DOHH2 (cell line): Measurements from ENCODE around the gene HDAC4.

Experiments used
- H3F3A ChIP-seq: fragments of 200-600 bp; sonication (generic), shearing (Covaris generic); 2 replicates; pipeline ENCODE4 v1.6.0; 2016; ENCODE audit warnings: antibody characterized with exemption, mild to moderate bottlenecking; ENCODE audit not compliant: control insufficient read depth, insufficient read depth
- H3K27ac ChIP-seq: fragments of 200-600 bp; sonication (generic); 2 replicates; pipeline ENCODE4 v1.5.1; 2014; ENCODE audit warnings: low read depth, mild to moderate bottlenecking, low read length, moderate library complexity
- H3K27me3 ChIP-seq: fragments of 200-600 bp; sonication (generic); 2 replicates; pipeline ENCODE4 v1.6.1; 2014; ENCODE audit warnings: mild to moderate bottlenecking, low read length, mixed read lengths; ENCODE audit not compliant: control insufficient read depth
- H3K36me3 ChIP-seq: fragments of 200-600 bp; sonication (generic); 2 replicates; pipeline ENCODE4 v1.6.1; 2014; ENCODE audit warnings: mild to moderate bottlenecking, low read length, moderate library complexity, mixed read lengths; ENCODE audit not compliant: control insufficient read depth
- H3K4me1 ChIP-seq: fragments of 200-600 bp; sonication (generic); 2 replicates; pipeline ENCODE4 v1.6.1; 2014; ENCODE audit warnings: mild to moderate bottlenecking, low read length, mixed read lengths; ENCODE audit not compliant: control insufficient read depth
- H3K4me2 ChIP-seq: fragments of 200-600 bp; sonication (generic); 2 replicates; pipeline ENCODE4 v1.6.0; 2014; ENCODE audit warnings: mild to moderate bottlenecking, low read length, moderate library complexity
- H3K4me3 ChIP-seq: fragments of 200-600 bp; sonication (generic); 2 replicates; pipeline ENCODE4 v1.5.1; 2014; ENCODE audit warnings: mild to moderate bottlenecking, low read length, mixed read lengths
- H3K79me2 ChIP-seq: fragments of 200-600 bp; sonication (generic); 2 replicates; pipeline ENCODE4 v1.6.1; 2014; ENCODE audit warnings: mild to moderate bottlenecking, low read length, mixed read lengths; ENCODE audit not compliant: control insufficient read depth
- H3K9me2 ChIP-seq: fragments of 200-600 bp; sonication (generic); replicated peaks from 2 replicates; pipeline ENCODE4 v1.6.1; 2014; ENCODE audit warnings: mild to moderate bottlenecking, low read length, mixed read lengths; ENCODE audit not compliant: control insufficient read depth
- H3K9me3 ChIP-seq: fragments of 200-600 bp; sonication (generic); 2 replicates; pipeline ENCODE4 v1.6.1; 2014; ENCODE audit warnings: antibody characterized with exemption, low read length, mixed read lengths; ENCODE audit not compliant: control insufficient read depth, insufficient read depth
- H4K20me1 ChIP-seq: fragments of 200-600 bp; sonication (generic); 2 replicates; pipeline ENCODE4 v1.6.0; 2014; ENCODE audit warnings: low read depth, mild to moderate bottlenecking, antibody characterized with exemption, low read length, moderate library complexity; ENCODE audit not compliant: control insufficient read depth, insufficient read depth
- EZH2phosphoT487 ChIP-seq: fragments of 200-600 bp; sonication (generic); IDR thresholded peaks from 2 replicates; pipeline ENCODE4 v1.6.1; 2017; ENCODE audit warnings: borderline replicate concordance, mild to moderate bottlenecking, antibody characterized with exemption, low read length, moderate library complexity, mixed read lengths
- TF ChIP-seq, protein P1 (sequence below): fragments of 200-600 bp; sonication (generic); IDR thresholded peaks from one replicate; pipeline ENCODE4 v1.5.1; 2014; ENCODE audit warnings: antibody characterized with exemption, mild to moderate bottlenecking, low read depth, low read length; ENCODE audit not compliant: poor library complexity, severe bottlenecking

HDAC4 gene

DNA sequence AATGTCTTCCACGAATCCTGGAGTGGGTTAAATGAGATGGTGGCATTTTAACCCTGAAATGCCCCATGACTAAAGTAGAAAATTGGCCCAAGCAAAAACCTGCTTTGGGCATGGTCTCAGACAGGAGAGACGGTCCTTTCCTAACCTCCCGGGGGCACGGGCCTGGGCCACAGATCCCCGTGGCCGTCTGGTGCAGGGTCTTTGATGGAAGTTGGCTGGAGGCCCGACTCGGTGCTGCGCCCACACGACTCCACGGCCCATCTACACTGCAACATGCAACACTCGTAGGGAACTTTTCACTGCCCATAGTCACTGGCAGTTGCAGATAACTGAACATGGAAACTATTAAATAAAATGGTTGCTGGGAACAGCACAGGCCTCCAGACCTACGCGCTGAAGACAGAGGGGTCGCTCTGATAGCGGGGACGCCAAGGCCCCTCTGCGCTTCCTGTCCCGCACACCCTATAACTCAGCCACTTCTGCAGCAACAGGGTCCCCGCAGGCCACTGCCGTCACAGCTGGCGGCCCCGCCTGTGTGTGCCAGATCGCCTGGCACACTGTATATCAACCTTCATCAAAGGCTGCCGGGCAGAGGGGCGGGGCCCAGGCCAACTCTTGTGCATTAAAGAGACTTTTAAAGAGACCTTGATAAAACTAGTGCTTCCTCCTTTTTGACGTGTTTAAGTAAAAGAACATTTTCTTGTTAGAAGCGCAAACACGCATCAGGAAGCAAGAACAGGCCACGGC lies 338.8 kb downstream of the HDAC4 start:
- Histone ChIP-seq H3K36me3 (no peaks in the 10 kb centered on the region), H3K27ac (no peak overlapping the region), H3K9me3 (no peaks in the 10 kb centered on the region), H3F3A (no peaks in the 10 kb centered on the region), H3K79me2 (no peaks in the 10 kb centered on the region), H4K20me1 (no peaks in the 10 kb centered on the region), H3K4me1 (no peaks in the 10 kb centered on the region), H3K9me2 (no peaks in the 10 kb centered on the region), H3K4me3 (no peak overlapping the region), H3K27me3 (no peaks in the 10 kb centered on the region), H3K4me2 (no peak overlapping the region)
- TF ChIP-seq EZH2phosphoT487, result no peak
- TF ChIP-seq, protein P1, sequence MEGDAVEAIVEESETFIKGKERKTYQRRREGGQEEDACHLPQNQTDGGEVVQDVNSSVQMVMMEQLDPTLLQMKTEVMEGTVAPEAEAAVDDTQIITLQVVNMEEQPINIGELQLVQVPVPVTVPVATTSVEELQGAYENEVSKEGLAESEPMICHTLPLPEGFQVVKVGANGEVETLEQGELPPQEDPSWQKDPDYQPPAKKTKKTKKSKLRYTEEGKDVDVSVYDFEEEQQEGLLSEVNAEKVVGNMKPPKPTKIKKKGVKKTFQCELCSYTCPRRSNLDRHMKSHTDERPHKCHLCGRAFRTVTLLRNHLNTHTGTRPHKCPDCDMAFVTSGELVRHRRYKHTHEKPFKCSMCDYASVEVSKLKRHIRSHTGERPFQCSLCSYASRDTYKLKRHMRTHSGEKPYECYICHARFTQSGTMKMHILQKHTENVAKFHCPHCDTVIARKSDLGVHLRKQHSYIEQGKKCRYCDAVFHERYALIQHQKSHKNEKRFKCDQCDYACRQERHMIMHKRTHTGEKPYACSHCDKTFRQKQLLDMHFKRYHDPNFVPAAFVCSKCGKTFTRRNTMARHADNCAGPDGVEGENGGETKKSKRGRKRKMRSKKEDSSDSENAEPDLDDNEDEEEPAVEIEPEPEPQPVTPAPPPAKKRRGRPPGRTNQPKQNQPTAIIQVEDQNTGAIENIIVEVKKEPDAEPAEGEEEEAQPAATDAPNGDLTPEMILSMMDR, result no peak

DNA sequence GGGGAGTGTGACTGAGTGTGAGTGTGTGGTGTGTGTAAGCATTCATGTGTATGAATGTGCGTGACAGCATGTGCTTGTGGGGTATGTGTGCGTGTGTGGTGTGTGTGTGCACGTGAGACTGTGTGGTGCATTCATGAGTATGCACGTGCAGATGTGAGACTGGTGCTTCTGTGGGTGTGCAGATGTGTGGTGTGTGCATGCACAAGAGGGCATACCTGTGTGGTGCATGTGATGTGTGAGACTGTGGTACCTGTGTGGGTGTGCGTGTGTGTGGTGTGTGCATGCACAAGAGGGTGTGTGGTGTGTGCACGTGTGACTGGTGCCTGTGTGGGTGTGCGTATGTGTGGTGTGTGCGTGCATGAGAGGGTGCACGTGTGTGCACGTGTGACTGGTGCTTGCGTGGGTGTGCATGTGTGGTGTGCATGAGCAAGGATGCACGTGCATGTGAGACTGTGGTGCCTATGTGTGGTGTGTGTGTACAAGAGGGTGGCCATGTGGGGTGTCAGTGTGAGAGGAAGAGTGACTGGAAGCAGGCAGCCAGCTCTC lies 339.6 kb downstream of the HDAC4 start:
- Histone ChIP-seq H3K36me3 (no peaks in the 10 kb centered on the region), H4K20me1 (no peaks in the 10 kb centered on the region), H3K9me3 (no peaks in the 10 kb centered on the region), H3K27ac (no peak overlapping the region), H3K4me2 (no peak overlapping the region), H3K9me2 (no peaks in the 10 kb centered on the region), H3K4me1 (no peaks in the 10 kb centered on the region), H3K4me3 (no peak overlapping the region), H3F3A (no peaks in the 10 kb centered on the region), H3K79me2 (no peaks in the 10 kb centered on the region), H3K27me3 (no peaks in the 10 kb centered on the region)
- TF ChIP-seq, protein P1, result no peak
- TF ChIP-seq EZH2phosphoT487, result no peak

DNA sequence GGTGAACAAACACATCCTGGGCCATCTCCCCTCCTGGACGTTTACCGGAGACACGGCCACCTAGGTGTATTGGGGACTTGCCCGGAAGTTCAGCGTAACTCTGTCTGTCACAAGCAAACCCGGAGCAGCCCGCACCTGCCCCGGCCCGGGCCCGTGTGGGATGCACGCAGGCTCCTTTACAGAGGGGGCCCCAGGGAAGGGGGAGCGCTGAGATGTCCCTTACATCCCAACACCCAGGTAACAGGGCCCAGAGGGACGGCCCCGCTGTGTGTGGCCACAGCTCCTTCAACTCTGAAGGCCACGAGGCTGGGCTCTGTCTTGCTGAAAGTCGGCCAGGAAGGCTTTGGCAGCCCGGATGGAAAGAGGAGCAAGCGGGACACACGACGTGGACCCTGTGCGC lies 340.1 kb downstream of the HDAC4 start:
- TF ChIP-seq, protein P1, result no peak
- TF ChIP-seq EZH2phosphoT487, result no peak
- Histone ChIP-seq H3K4me2 (no peak overlapping the region), H4K20me1 (no peaks in the 10 kb centered on the region), H3K79me2 (no peaks in the 10 kb centered on the region), H3K27ac (no peak overlapping the region), H3K4me1 (no peaks in the 10 kb centered on the region), H3K36me3 (no peaks in the 10 kb centered on the region), H3K9me2 (no peaks in the 10 kb centered on the region), H3K4me3 (no peak overlapping the region), H3F3A (no peaks in the 10 kb centered on the region), H3K27me3 (no peaks in the 10 kb centered on the region), H3K9me3 (no peaks in the 10 kb centered on the region)
